Kidney epithelial cell (primary cell): ENCODE results near the gene TMEM59L. TPM values are rescaled to one million over a fixed set of nuclear protein-coding genes. Genes with fewer than 3 reads are reported as not detected.

Source experiments
- DNase-seq: peaks from one replicate; pipeline ENCODE4 v3.0.0-alpha.2; 2010; ENCODE audit warnings: low read depth
- H3K27me3 ChIP-seq: 2 replicates; pipeline ENCODE4 v1.6.0; 2011; ENCODE audit warnings: low read length; ENCODE audit not compliant: control insufficient read depth, insufficient read depth
- H3K36me3 ChIP-seq: 2 replicates; pipeline ENCODE4 v1.5.1; 2011; ENCODE audit warnings: low read length; ENCODE audit not compliant: control insufficient read depth, insufficient read depth
- H3K4me3 ChIP-seq: 2 replicates; pipeline ENCODE4 v1.5.1; 2011; ENCODE audit warnings: low read depth, mild to moderate bottlenecking, control low read depth, low read length
- total RNA-seq: library from RNA; depleted of rRNA; stranded (reverse); fragments of >200 nt; gene quantifications from 2 replicates; pipeline ENCODE4 v1.2.3, GENCODE V29; 2015
- TF ChIP-seq, protein P1 (sequence below): IDR thresholded peaks from 2 replicates; pipeline ENCODE4 v1.5.1; 2011; ENCODE audit warnings: mild to moderate bottlenecking, moderate library complexity, low read length, control low read depth, inconsistent platforms; ENCODE audit not compliant: insufficient read depth, poor library complexity, severe bottlenecking

Gene TMEM59L
- total RNA-seq, 1 donor from 2014 or later = 3.8 TPM

DNA sequence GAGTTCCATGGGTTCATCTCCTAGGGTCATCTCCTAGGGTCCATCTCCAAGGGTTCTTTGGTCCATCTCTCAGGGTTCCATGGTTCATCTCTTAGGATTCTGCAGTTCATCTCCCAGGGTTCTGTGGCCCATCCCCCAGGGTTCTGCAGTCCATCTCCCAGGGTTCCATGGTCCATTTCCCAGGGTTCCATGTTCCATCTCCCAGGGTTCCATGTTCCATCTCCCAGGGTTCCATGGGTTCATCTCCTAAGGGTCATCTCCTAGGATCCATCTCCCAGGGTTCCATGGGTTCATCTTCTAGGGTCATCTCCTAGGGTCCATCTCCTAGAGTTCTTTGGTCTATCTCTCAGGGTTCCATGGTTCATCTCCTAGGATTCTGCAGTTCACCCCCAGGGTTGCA, 4.9 kb downstream of the TMEM59L start:
- no peak for DNase-seq
- no peaks in the 10 kb centered on the region for H3K36me3 ChIP-seq
- no peak overlapping the region for H3K4me3 ChIP-seq
- peaks cover 27% of the 10 kb centered on the region for H3K27me3 ChIP-seq
- TF ChIP-seq, protein P1, sequence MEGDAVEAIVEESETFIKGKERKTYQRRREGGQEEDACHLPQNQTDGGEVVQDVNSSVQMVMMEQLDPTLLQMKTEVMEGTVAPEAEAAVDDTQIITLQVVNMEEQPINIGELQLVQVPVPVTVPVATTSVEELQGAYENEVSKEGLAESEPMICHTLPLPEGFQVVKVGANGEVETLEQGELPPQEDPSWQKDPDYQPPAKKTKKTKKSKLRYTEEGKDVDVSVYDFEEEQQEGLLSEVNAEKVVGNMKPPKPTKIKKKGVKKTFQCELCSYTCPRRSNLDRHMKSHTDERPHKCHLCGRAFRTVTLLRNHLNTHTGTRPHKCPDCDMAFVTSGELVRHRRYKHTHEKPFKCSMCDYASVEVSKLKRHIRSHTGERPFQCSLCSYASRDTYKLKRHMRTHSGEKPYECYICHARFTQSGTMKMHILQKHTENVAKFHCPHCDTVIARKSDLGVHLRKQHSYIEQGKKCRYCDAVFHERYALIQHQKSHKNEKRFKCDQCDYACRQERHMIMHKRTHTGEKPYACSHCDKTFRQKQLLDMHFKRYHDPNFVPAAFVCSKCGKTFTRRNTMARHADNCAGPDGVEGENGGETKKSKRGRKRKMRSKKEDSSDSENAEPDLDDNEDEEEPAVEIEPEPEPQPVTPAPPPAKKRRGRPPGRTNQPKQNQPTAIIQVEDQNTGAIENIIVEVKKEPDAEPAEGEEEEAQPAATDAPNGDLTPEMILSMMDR = no peak

DNA sequence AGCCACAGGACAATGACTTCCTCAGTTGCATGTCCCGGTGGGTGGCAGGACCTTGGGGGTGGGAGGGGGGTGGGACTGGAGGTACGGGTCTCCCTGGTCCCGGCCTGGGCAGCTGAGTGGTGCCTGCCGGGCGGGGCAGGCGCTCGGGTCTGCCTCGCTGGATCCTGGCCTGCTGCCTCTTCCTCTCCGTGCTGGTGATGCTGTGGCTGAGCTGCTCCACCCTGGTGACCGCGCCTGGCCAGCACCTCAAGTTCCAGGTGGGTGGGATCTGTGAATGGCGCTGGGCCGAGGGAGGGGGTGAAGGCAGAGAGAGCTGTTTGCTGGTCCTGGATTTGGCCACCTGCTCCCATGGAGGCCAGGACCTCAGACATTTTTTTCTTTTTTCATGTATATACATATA, 5.6 kb downstream of the TMEM59L start:
- DNase-seq = no peak
- H3K27me3 ChIP-seq = peaks cover 21% of the 10 kb centered on the region
- H3K4me3 ChIP-seq = no peak overlapping the region
- TF ChIP-seq, protein P1 = no peak
- no peaks in the 10 kb centered on the region for H3K36me3 ChIP-seq

DNA sequence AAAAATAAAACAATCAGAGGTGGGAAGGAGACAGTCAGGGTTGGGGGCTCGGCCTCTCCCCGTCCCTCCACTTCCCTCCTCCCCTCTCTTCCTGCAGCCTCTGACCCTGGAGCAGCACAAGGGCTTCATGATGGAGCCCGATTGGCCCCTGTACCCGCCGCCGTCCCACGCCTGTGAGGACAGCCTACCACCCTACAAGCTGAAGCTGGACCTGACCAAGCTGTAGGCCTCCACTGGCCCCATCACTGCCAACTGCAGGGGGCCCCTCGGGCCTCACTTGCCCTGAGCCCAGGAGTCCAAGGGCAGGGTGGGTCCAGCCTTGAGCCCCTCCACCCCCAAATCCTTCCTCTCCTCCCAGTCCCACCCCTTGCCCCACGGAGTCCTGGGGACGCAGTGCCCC, 7.6 kb downstream of the TMEM59L start:
- TF ChIP-seq, protein P1 = no peak
- no peak for DNase-seq
- H3K36me3 ChIP-seq = no peaks in the 10 kb centered on the region
- H3K27me3 ChIP-seq = peaks cover 6% of the 10 kb centered on the region
- no peak overlapping the region for H3K4me3 ChIP-seq

DNA sequence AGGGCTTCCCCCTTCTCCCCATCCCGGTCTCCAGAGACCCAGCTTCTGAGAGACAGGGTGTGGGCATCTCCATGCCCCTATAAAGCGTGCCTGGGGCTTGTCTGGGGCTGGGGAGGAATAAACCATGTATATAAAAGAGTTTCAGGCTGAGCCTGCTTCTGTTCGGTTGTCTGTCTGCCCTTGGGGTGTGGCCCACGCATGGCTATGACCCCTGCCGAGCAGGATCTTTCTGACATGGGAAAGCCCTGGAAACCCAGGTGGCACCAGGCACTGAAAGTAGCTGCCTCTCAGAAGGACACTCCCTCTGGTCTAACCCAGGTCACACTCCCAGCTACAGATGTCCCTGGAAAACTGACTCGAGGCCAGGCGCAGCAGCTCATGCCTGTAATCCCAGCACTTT, 8.2 kb downstream of the TMEM59L start:
- H3K4me3 ChIP-seq = no peak overlapping the region
- H3K27me3 ChIP-seq = peaks cover 4% of the 10 kb centered on the region
- H3K36me3 ChIP-seq = no peaks in the 10 kb centered on the region
- TF ChIP-seq, protein P1 = no peak
- DNase-seq = no peak

DNA sequence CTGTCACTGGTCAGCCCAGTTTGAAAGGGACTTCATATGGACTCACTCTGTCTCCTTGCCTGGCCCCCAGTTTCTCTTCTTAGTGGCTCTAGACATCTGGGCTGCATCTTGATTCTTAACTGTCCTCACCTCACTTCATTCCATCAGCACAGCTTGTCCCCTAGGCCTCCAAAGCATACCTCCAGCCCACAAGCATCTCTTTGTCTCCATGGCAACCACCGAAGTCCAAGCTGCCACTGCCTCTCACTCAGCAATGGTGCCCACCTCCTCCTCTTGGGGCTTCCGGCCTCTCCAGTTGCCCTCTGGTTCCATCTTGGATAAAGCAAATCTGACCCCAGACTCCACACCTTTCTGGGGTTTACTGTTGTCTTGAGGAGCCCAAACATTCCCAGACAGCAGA, 14.2 kb downstream of the TMEM59L start:
- H3K36me3 ChIP-seq = no peaks in the 10 kb centered on the region
- H3K27me3 ChIP-seq = peaks cover 2% of the 10 kb centered on the region
- DNase-seq = no peak
- TF ChIP-seq, protein P1 = no peak
- no peak overlapping the region for H3K4me3 ChIP-seq

DNA sequence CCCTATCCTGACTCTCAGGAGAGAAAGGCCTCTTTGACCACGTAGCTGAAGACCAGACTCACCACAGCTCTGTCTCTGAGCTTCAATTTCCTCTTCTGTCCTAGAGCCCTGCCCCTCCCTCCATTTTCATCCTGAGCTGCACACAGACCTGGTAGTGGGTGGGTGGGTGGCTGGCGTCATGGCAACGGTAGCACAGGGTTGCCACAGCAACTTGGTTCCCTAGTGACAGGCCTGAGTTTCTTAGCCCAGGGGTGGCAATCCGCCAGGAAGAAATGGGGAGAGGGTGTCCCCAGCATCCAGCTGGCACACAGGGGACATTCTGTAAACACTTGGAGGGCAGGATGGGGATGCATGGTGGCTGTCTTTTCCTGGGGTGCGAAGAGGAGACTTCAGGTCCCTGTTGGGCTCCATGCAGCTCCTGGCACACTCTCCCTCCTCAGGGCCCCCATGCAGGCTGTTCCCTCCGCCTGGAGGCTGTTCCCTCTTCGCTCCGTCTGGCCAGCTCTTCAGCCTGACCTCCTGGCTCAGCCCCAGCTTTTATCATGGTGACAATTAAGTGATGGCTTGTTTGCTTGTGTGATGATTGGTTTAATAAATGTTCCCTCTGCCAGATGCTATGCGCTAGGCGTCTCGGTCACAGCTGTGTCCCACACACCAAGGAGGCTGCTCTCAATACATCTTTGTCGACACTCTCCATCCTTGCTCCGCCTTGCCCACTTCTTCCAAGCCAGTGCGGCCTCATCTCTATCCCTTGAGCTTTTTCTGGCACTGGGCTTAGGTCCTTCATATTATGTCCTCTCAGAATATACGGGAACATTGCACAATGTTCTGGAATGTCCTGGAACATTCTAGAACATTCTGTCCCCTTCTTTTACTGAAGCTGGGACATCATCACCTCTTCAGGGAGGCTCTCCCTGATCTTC, 16.8 kb downstream of the TMEM59L start:
- no peak overlapping the region for H3K4me3 ChIP-seq
- H3K27me3 ChIP-seq = peaks cover 6% of the 10 kb centered on the region
- no peak for DNase-seq
- no peaks in the 10 kb centered on the region for H3K36me3 ChIP-seq
- TF ChIP-seq, protein P1 = no peak
